ENCODE data around the gene RUFY1. TPM values are rescaled to one million over a fixed set of nuclear protein-coding genes. Genes with fewer than 3 reads are reported as not detected.

Gene RUFY1
- total and polyA plus RNA-seq, 10 of the 15 experiments (the other 5 are each of a cell fraction or from before 2014, with no cell fraction given), result 5.7 to 36.3 (median 24.5) TPM

- TF ChIP-seq IRF4 (IDR thresholded peaks at IDR 0.05; ENCODE audit: low read depth, low read length) (no peak), SMARCA5 (IDR thresholded peaks at IDR 0.05) (no peak), ZSCAN29 (IDR thresholded peaks at IDR 0.05) (no peak), ATF3 (IDR thresholded peaks at IDR 0.05; ENCODE audit: borderline replicate concordance, extremely low read depth, low read depth, low read length) (no peak), PAX5 (IDR thresholded peaks at IDR 0.05; ENCODE audit: borderline replicate concordance, low read depth, low read length) (no peak), ATF2 (IDR thresholded peaks at IDR 0.05; ENCODE audit: low read length) (no peak), YY1 (IDR thresholded peaks at IDR 0.05; ENCODE audit: low read depth, low read length) (no peak), SMC3 (IDR thresholded peaks at IDR 0.05; ENCODE audit: borderline replicate concordance, low read length) (no peak), NBN (IDR thresholded peaks at IDR 0.05) (no peak), FOXK2 (IDR thresholded peaks at IDR 0.05) (no peak), HCFC1 (IDR thresholded peaks at IDR 0.05; ENCODE audit: low read length) (no peak), ETV6 (conservative IDR thresholded peaks at IDR 0.05 in 1 of 2, IDR thresholded peaks at IDR 0.05 in 1 of 2; ENCODE audit: borderline replicate concordance in 1 of 2, low read depth in 1 of 2) (no peak), TCF12 (IDR thresholded peaks at IDR 0.05; ENCODE audit: low read depth, low read length) (no peak), TBL1XR1 (IDR thresholded peaks at IDR 0.05; ENCODE audit: low read depth, low read length) (no peak), RELA (IDR thresholded peaks at IDR 0.05; ENCODE audit: borderline replicate concordance, partially characterized antibody) (no peak), WRNIP1 (IDR thresholded peaks at IDR 0.05; ENCODE audit: borderline replicate concordance, low read depth, low read length) (no peak), JUNB (IDR thresholded peaks at IDR 0.05) (no peak)
- intact Hi-C loops (cut with micrococcal nuclease; ENCODE audit: unreplicated experiment) (no loop called here), in situ Hi-C loops (cut with MboI) (no loop called here)
- DNase-seq (ENCODE audit: low read depth, low spot score) (no peak), FAIRE-seq (no peak), ATAC-seq (no peak)
- RAD21 ChIA-PET (ENCODE audit: unreplicated experiment), result no interaction called here
- POLR2A ChIA-PET, result no interaction called here
- Histone ChIP-seq H3K27me3 (replicated peaks in 1 of 2; ENCODE audit: control insufficient read depth in 2 of 2, insufficient read depth in 2 of 2, low read length in 1 of 2) (no peaks in the 10 kb centered on the region), H3K79me2 (ENCODE audit: control insufficient read depth, insufficient read depth, low read length) (no peaks in the 10 kb centered on the region), H4K20me1 (ENCODE audit: control insufficient read depth, insufficient read depth) (no peaks in the 10 kb centered on the region), H3K9ac (ENCODE audit: control insufficient read depth, insufficient read depth, low read length) (no peak overlapping the region), H3K36me3 (ENCODE audit: control insufficient read depth in 2 of 2, insufficient read depth in 2 of 2, low read length in 1 of 2) (no peaks in the 10 kb centered on the region), H3K4me1 (ENCODE audit: control insufficient read depth, insufficient read depth, low read length) (no peaks in the 10 kb centered on the region), H2AFZ (ENCODE audit: control insufficient read depth, low read depth, low read length) (no peak overlapping the region), H3K4me3 (no peak overlapping the region), H3K27ac (ENCODE audit: control insufficient read depth, insufficient read depth) (no peak overlapping the region), H3K9me3 (replicated peaks; ENCODE audit: control insufficient read depth, insufficient read depth, low read length) (no peaks in the 10 kb centered on the region), H3K4me2 (ENCODE audit: control insufficient read depth, insufficient read depth) (no peak overlapping the region)
- WGBS (ENCODE audit: insufficient coverage, insufficient replicate concordance, low lambda C conversion rate, missing lambda C conversion rate), result 42% methylated on average over 12 of the region's 12 CpGs
- BruUV-seq (replicated peaks), result no TSS peak
- CTCF ChIA-PET, result interaction anchor here (1.0 kb wide), 1 partner anchor 12 kb away, joined by 3 read pairs; no protein-coding TSS in a partner anchor
- SMC1A ChIA-PET (ENCODE audit: uncharacterized antibody, unreplicated experiment), result no interaction called here
Measured at GRCh38 chr5:179505636-179506261, 44.6 kb upstream of the RUFY1 start.

Measured in GM12878 (cell line).